ENCODE measurements around the gene SLX4.

SLX4 gene

GRCh38 chr16:3570420-3571062 lies 40.9 kb downstream of the SLX4 start:
- TF ChIP-seq GABPA (IDR thresholded peaks at IDR 0.05; ENCODE audit: low read depth) (no peak), REST (IDR thresholded peaks at IDR 0.05; ENCODE audit: insufficient replicate concordance, low read depth) (no peak), SPI1 (IDR thresholded peaks at IDR 0.05; ENCODE audit: borderline replicate concordance, low read depth) (no peak), POLR2AphosphoS5 (IDR thresholded peaks at IDR 0.05; ENCODE audit: low read depth) (no peak), CTCF (IDR thresholded peaks at IDR 0.05; ENCODE audit: insufficient read depth, low read length) (no peak)
- Histone ChIP-seq H3K27me3 (ENCODE audit: insufficient read depth, poor library complexity, severe bottlenecking) (no peaks in the 10 kb centered on the region), H3K4me3 (replicated peaks; ENCODE audit: insufficient read depth, low read length) (no peak overlapping the region), H3K27ac (replicated peaks) (no peak overlapping the region)
- no peak for DNase-seq (ENCODE audit: low read depth in 1 of 2, low spot score in 1 of 2)

GRCh38 chr16:3569851-3570250 lies 41.6 kb downstream of the SLX4 start:
- H3K4me3 ChIP-seq (replicated peaks; ENCODE audit: insufficient read depth, low read length): no peak overlapping the region
- no peak for DNase-seq (ENCODE audit: low read depth in 1 of 2, low spot score in 1 of 2)
- no peak overlapping the region for H3K27ac ChIP-seq (replicated peaks)
- no peaks in the 10 kb centered on the region for H3K27me3 ChIP-seq (ENCODE audit: insufficient read depth, poor library complexity, severe bottlenecking)
- TF ChIP-seq REST (IDR thresholded peaks at IDR 0.05; ENCODE audit: insufficient replicate concordance, low read depth): no peak
- TF ChIP-seq CTCF (IDR thresholded peaks at IDR 0.05; ENCODE audit: insufficient read depth, low read length): no peak
- TF ChIP-seq POLR2AphosphoS5 (IDR thresholded peaks at IDR 0.05; ENCODE audit: low read depth): no peak
- TF ChIP-seq GABPA (IDR thresholded peaks at IDR 0.05; ENCODE audit: low read depth): no peak
- no peak for TF ChIP-seq SPI1 (IDR thresholded peaks at IDR 0.05; ENCODE audit: borderline replicate concordance, low read depth)

GRCh38 chr16:3566990-3567389 lies 44.4 kb downstream of the SLX4 start:
- no peak for DNase-seq (ENCODE audit: low read depth in 1 of 2, low spot score in 1 of 2)
- H3K4me3 ChIP-seq (replicated peaks; ENCODE audit: insufficient read depth, low read length): no peak overlapping the region
- H3K27me3 ChIP-seq (ENCODE audit: insufficient read depth, poor library complexity, severe bottlenecking): no peaks in the 10 kb centered on the region
- no peak for TF ChIP-seq SPI1 (IDR thresholded peaks at IDR 0.05; ENCODE audit: borderline replicate concordance, low read depth)
- no peak for TF ChIP-seq POLR2AphosphoS5 (IDR thresholded peaks at IDR 0.05; ENCODE audit: low read depth)
- TF ChIP-seq CTCF (IDR thresholded peaks at IDR 0.05; ENCODE audit: insufficient read depth, low read length): no peak
- TF ChIP-seq GABPA (IDR thresholded peaks at IDR 0.05; ENCODE audit: low read depth): no peak
- TF ChIP-seq REST (IDR thresholded peaks at IDR 0.05; ENCODE audit: insufficient replicate concordance, low read depth): no peak
- no peak overlapping the region for H3K27ac ChIP-seq (replicated peaks)

Measured in HL-60 (cell line).